WI38 (cell line): Measurements from ENCODE around the gene GSTO2.

ENCODE experiments used
- H3K4me3 ChIP-seq: 2 replicates; pipeline ENCODE4 v1.5.1; 2011; ENCODE audit warnings: low read depth, mild to moderate bottlenecking, control low read depth, low read length
- TF ChIP-seq, protein P1 (sequence below): IDR thresholded peaks from 2 replicates; pipeline ENCODE4 v1.5.1; 2012; ENCODE audit warnings: low read depth, mild to moderate bottlenecking, control low read depth, low read length

GSTO2 gene

DNA sequence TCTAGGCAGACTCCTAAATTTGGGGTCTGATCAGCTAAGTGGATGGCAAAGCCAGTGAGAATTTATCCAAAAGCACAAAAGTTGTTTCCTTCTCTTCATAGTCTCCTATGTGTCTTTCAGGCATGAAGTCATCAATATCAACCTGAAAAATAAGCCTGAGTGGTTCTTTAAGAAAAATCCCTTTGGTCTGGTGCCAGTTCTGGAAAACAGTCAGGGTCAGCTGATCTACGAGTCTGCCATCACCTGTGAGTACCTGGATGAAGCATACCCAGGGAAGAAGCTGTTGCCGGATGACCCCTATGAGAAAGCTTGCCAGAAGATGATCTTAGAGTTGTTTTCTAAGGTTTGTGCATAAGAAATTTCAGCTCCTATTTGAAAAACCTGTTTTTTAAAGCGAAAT lies 9.5 kb upstream of the GSTO2 start:
- TF ChIP-seq, protein P1, sequence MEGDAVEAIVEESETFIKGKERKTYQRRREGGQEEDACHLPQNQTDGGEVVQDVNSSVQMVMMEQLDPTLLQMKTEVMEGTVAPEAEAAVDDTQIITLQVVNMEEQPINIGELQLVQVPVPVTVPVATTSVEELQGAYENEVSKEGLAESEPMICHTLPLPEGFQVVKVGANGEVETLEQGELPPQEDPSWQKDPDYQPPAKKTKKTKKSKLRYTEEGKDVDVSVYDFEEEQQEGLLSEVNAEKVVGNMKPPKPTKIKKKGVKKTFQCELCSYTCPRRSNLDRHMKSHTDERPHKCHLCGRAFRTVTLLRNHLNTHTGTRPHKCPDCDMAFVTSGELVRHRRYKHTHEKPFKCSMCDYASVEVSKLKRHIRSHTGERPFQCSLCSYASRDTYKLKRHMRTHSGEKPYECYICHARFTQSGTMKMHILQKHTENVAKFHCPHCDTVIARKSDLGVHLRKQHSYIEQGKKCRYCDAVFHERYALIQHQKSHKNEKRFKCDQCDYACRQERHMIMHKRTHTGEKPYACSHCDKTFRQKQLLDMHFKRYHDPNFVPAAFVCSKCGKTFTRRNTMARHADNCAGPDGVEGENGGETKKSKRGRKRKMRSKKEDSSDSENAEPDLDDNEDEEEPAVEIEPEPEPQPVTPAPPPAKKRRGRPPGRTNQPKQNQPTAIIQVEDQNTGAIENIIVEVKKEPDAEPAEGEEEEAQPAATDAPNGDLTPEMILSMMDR = no peak
- no peak overlapping the region for H3K4me3 ChIP-seq

DNA sequence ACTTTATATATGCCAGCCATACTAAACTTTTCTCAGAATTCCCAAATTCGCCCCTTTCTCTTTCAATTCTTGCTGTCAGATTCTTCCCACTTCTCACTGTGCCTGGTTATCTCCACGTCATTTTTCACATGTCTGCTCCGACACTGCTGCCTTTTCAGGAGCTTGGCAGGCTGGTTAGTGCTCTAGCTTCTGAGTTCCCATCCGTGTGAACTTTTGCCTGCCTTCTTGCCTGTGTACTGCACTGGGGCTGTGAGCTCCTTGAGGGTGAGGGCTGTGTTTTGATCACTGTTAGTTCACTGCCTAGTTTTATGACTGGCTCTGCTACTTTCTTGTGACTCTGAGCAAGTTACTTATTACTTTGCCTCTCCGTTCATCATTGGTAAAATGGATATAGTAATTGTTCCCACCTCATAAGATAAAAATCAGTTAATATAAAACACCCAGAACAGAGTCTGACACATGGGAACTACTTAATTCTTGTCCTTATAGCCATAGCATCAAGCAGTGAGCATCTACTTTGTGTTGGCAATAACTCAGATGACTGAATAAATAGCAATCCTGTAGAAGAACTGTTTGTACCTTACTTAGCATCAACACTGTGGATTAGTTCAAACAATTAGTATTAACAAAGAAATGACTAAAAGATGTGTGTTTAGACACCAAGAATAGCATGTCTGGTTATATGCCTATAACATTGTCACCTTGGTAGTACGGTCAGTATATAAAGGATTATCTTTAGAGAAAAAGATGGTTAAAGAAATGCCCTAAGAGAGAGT lies 8.8 kb upstream of the GSTO2 start:
- TF ChIP-seq, protein P1 = no peak
- H3K4me3 ChIP-seq = no peak overlapping the region

DNA sequence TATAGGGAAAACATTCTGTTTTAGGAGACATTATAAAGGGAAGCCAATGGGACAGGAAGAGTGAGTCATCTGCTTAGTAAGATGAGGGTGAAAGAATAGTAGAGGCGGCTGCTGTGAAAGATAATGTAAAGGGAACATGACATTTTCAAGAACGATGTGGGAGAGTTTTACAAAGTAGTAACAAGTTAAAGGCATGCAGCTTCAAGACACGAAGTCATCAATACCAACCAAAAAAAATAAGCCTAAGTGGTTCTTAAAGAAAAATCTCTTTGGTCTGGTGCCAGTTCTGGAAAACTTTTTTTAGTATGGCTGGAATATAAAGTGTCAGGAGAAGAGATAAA lies 8.2 kb upstream of the GSTO2 start:
- H3K4me3 ChIP-seq = no peak overlapping the region
- TF ChIP-seq, protein P1 = no peak

DNA sequence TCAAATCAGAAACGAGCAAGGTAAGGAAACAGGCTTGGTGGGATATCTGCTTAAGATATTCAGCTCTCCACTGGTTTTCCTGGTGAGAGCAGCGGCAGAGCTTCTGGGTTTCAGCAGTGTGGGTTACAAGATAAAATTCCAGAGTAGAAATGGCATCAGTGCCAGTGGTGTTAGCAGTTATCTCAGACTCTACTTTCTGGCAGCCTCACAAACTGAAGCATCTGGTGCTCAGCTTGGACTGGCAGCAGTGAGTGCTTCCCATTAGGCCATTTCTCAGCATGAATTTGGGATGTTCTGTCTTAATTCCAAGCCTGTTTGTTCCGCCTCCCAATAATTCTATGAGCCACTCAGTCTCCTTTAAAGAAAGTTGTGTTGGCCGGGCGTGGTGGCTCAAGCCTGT lies 6.9 kb upstream of the GSTO2 start:
- H3K4me3 ChIP-seq = no peak overlapping the region
- TF ChIP-seq, protein P1 = no peak

- TF ChIP-seq, protein P1 = no peak
- H3K4me3 ChIP-seq = no peak overlapping the region
Observed at GRCh38 chr10:104264783-104265182, 4.2 kb upstream of the GSTO2 start.

- TF ChIP-seq, protein P1 = no peak
- no peak overlapping the region for H3K4me3 ChIP-seq
Observed at GRCh38 chr10:104267721-104268404, 1.1 kb upstream of the GSTO2 start.

DNA sequence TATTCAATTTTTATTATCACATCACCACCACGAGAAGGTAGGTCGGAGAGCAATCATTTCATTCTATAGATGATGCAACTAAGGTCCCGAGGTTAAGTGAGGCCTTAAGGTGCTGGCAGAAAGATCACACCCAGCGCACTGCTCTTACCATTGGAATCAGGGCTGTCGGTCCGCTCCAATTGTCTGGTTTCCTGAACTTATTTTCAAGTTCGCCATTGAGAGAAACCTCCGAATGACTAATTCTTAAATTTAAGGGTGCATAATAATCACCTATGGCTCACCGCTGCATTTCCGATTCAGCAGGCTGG lies 625 bp upstream of the GSTO2 start:
- no peak overlapping the region for H3K4me3 ChIP-seq
- TF ChIP-seq, protein P1 = no peak
